GM12891 (cell line): Measurements from ENCODE around the gene FBXW12.
A peak's percentile ranks its signal among the peaks of the same experiment; 100 is the strongest.

ENCODE experiments used
- DNase-seq: peaks from one replicate; pipeline ENCODE4 v3.0.0; 2011; ENCODE audit warnings: low spot score; ENCODE audit not compliant: insufficient read length
- FAIRE-seq: peaks from 2 replicates; lab custom pipeline; 2011; peaks lifted over from hg19 to GRCh38; lab: Jason Lieb, UNC
- PAX5 ChIP-seq: IDR thresholded peaks from 2 replicates; pipeline ENCODE4 v1.6.1; 2011; ENCODE audit warnings: low read length, moderate library complexity, mild to moderate bottlenecking; ENCODE audit not compliant: insufficient read depth, severe bottlenecking
- POLR2A ChIP-seq: IDR thresholded peaks from 2 replicates; pipeline ENCODE4 v1.6.1; 2011; ENCODE audit warnings: low read depth, low read length, control low read depth
- POLR2AphosphoS5 ChIP-seq: IDR thresholded peaks from 2 replicates; pipeline ENCODE4 v1.6.1; 2011; ENCODE audit warnings: low read depth, low read length, control low read depth
- POU2F2 ChIP-seq: IDR thresholded peaks from 2 replicates; pipeline ENCODE4 v1.6.1; 2011; ENCODE audit warnings: low read depth, mild to moderate bottlenecking, control low read depth, low read length, moderate library complexity
- SPI1 ChIP-seq: IDR thresholded peaks from 2 replicates; pipeline ENCODE4 v1.6.1; 2011; ENCODE audit warnings: low read depth, low read length, control low read depth
- TAF1 ChIP-seq: IDR thresholded peaks from 2 replicates; pipeline ENCODE4 v1.6.1; 2011; ENCODE audit warnings: low read depth, low read length, control low read depth

Gene FBXW12

DNA sequence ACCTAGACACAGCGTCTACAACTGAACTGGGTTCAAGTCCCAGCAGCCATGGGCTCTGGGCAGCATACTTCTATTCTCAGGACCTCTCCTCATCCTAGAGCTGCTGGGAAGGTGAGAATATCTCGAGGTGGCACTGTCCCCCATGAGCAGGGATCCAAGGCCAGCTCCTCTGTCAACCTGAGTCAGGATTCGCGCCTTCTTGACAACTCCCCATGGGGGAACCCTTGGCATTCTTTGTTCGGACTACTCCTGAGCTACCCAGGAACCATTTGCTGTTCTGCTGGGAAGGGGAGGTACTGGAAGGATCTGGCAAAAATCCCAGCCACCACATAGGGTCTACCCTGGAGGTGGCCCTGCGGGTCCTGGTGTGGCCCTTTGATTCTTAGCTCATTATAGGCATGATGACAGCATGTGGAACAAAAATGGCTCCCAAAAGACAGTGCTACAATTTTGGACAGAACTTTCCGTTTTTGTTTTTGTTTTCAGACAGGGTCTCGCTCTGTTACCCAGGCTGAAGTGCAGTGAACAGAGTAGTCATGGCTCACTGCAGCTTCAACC lies 35.6 kb downstream of the FBXW12 start:
- no peak for FAIRE-seq
- TF ChIP-seq POU2F2 (no peak), POLR2A (no peak), SPI1 (no peak), TAF1 (no peak), PAX5 (no peak)
- no peak for DNase-seq

DNA sequence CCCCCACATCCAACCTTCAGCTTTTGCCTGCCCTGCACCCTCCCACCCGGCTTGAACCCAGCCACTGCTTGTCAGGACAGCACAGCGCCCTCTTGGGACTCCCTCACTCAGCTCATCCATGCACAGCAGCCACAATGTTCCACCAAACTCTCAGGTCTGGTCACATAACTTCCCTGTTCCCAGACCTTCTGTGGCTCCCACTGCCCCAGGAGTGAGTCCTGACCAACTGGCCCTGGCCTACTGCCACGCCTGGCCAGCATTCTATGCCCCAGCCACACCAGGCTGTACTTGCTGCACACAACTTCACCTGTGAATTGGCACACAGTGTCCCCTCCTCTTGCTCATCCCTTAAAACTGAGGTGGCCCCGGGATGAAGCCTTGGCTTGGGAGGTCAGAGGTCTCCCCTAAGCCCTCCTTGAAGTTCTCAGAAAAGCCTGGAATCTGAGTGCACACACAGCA lies 36.8 kb downstream of the FBXW12 start:
- DNase-seq, result peak; percentile 16
- TF ChIP-seq POLR2AphosphoS5, result no peak
- TF ChIP-seq PAX5, result no peak
- TF ChIP-seq POLR2A, result no peak
- no peak for TF ChIP-seq SPI1
- TF ChIP-seq POU2F2, result no peak
- no peak for TF ChIP-seq TAF1
- FAIRE-seq, result no peak

DNA sequence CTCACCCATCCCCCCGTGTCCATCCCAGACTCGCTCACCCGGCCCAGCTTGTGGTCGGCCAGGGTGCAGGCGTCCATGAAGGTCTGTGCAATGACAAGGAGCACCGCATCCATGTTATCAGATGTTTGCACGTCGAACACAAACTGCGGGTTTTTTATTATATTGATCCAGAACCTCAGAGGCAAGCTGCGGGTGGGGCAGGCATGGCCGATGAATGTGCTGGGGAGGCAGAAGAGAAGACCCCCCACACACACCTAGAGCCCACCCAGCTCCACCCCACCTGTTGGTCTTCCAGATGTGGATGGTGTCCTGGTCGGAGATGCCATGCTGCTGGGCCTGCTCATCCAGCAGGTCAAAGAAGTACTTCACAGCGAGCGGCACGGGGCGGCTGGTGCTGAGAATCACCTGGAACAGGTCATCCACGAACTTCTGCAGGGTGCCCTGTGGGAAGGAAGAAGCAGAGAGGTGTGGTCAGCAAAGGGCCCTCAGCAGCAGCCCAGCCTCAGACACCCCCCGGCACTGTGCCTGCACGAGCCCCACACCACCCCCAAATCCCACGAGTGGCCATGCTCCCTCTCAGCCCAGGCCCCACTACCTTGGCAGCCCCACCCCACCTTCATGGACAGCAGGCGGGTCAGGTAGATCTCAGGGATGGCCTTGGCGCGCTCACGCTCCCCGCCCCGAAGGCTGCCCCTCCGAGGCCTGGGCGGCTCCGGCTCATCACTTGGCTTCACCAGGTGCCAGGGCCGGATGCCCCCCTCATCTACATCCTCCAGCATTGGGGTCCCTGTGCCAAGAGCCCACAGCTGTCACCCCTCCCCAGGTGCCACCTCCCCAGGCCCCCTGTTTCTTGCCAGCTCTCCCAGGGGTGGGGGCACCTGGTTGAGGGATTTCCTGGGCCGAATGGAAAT lies 37.5 kb downstream of the FBXW12 start:
- peak; percentile 10 for DNase-seq
- no peak for TF ChIP-seq POLR2A
- no peak for TF ChIP-seq TAF1
- TF ChIP-seq POU2F2, result no peak
- no peak for TF ChIP-seq SPI1
- TF ChIP-seq POLR2AphosphoS5, result no peak
- FAIRE-seq, result no peak

DNA sequence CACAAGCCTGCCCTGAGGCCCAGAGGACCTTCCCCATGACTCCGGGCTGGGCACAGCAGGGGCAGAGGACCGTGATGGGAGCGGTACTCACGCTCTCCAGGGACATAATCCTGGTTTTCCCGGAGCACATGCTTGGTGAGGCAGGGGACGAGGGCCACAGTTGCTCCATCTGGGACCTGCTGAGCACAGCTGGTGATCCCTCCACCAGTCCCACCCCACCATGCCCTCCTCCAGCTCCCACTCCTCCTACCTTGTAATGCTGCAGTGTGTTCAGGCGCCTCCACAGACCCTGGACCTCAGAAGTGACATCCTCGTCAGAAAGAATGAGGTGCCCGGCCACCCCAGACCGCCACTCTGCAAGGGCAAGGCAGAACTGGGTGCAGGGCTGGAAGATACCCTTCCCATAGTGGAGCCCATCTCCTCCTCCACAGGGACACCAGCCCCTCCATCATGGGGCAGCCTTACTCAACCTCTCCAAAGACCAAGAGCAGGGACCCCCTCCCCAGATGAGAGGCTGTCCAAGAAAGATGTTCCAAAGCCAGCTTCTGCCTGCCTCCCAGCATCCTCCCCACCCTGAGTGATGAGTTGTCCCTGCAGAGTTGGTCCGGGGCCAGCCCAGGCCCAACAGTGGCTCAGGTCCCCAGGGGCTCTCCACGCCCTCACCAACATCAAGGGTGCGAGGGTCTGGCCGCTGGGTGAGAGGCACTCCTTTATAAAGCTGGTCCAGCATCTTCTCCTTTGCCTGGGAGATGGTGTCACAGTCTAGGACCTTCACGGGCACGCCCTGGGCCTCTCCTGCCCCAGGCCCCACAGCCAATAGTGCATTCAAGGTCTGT lies 38.4 kb downstream of the FBXW12 start:
- DNase-seq, result peak; percentile 16
- no peak for FAIRE-seq
- TF ChIP-seq POLR2AphosphoS5 (no peak), TAF1 (no peak), POU2F2 (no peak), POLR2A (no peak), SPI1 (no peak), PAX5 (no peak)

DNA sequence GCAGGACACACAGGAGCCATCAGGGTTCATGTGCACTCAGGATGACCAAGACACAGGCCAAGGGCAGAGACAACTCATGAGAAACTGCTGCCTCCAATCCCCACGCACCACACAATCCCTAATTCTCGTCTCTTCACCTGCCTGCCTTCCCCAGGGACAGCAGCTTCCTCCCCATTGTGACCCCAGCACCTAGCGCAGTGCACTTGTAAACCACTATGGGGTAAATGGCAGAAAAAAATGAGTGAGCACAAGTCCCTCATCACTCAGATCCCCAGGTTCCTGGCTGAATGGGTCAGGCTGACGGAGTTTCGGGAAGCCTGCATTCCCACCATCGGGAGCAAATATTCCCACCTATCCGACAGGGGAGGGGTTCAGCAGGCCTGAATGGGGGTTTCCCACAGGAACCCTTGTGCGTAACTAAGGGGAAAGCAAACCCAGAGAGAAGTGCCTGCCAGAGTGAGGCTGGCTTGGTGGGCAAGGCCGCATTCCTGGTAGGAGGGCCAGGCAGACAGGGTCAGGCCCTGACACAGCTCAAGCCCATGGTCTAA lies 39.1 kb downstream of the FBXW12 start:
- no peak for TF ChIP-seq PAX5
- no peak for TF ChIP-seq POLR2AphosphoS5
- no peak for TF ChIP-seq POU2F2
- no peak for TF ChIP-seq SPI1
- no peak for TF ChIP-seq TAF1
- no peak for TF ChIP-seq POLR2A
- DNase-seq (peak; percentile 12), FAIRE-seq (no peak)

DNA sequence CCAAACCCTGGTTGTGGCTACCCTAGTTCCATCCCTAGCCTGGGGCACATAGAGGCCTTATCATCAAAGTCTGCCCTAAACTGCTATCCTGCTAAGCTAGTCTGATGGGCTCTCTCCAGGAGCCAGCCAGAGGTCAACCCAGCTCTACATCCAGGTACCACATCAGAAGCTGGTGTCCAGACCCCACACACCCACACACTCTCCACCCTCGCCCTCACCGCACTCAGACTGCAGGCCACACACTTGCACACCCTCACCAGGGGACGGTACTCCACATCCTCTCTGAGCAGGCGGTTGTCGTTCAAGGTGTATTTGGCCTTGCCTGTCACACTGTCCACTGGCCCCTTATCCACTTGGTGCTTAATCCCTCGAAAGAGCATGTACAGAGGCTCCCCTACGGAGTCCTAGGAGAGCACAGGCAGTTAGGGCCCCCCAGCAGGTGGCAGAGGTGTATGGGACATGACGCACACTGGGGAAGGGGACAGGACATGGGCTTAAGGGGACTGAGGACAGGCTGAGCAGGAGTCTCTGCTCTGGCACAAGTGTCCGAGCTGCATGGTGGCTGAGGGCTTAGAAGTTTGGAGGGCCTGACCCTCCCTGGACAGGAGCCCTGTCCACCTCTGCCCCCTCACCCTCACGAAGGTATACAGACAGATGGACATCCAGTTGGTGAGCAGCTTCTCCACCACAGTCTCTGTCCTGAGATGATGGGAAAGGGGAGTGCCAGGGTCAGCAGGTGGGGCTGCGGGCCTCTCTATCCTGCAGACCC lies 39.8 kb downstream of the FBXW12 start:
- peak; percentile 11 for DNase-seq
- TF ChIP-seq POLR2A, result no peak
- no peak for TF ChIP-seq POU2F2
- no peak for TF ChIP-seq POLR2AphosphoS5
- TF ChIP-seq PAX5, result no peak
- TF ChIP-seq TAF1, result no peak
- TF ChIP-seq SPI1, result no peak
- no peak for FAIRE-seq

DNA sequence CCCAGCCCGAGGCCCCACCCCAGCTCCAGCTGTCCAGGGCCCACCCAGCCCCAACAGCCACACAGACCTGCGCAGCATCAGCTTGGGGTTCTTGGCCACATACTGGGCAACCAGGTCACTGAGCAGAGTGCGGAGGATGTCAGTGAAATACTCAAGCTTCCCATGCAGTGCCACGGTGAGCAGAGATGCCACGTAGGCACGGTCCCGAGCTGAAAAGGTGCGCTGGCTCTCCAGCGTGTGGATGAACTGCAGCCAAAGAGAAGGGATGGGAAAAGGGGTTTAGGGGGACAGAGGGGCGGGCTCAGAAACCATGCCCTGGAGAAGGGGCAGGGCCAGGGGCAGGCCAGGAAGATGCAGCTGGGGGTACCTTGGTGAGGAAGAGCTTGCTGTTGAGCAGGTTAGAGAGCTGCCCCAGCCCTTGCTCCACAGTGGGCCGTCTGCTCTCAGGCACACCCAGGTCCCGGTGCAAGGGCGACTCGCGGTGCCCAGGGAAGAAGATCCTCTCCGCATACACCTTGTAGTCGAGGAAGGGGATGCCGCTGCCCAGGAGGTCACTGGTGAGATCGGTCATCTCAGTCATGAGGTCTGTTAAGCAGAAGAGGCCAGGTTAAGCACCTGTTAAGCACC lies 40.5 kb downstream of the FBXW12 start:
- no peak for DNase-seq
- TF ChIP-seq TAF1 (no peak), POU2F2 (no peak), SPI1 (no peak), POLR2AphosphoS5 (no peak), POLR2A (no peak), PAX5 (no peak)
- no peak for FAIRE-seq

DNA sequence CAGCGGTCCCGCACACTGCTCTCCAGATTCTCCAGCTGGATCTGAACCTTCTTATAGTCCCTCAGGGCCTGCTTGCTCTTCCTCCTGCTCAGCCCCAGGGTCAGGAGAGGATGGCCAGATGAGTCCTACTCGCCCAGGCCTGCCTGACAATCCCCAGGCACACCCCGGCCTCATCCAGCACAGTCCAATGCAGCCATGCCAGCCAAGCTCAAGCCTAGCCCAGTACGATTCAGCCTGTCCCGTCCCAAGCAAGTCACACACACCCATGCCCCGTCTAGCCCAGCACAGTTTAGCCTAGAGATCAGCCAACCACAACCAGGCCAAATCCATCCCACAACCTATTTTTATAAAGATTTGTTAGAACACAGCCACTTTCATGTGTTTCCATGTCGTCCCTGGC lies 41.1 kb downstream of the FBXW12 start:
- FAIRE-seq, result no peak
- no peak for TF ChIP-seq SPI1
- no peak for DNase-seq

DNA sequence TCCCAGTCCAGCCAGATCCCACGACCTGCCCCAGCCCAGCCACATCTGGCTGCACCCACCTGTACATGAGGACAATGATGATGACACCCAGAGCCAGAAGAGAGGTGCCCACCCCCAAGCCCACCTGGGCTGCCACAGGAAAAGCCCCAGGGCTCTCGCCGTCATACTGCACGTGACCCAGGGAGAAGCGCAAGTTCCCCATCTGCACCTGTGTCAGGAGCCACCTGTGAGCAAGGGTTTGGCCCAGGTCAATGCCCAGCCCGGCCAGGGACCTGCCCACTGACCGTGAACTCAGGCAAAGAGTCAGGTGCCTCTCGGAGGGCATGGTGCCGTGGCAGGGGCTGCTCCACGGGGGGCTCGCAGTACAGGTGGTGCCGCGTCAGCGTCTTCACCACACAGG lies 41.6 kb downstream of the FBXW12 start:
- no peak for DNase-seq
- TF ChIP-seq PAX5 (no peak), TAF1 (no peak), POLR2AphosphoS5 (no peak), SPI1 (no peak), POU2F2 (no peak), POLR2A (no peak)
- FAIRE-seq, result no peak
